Neuronal stem cell (in vitro differentiated cells): ENCODE data around the gene CUBN.

Experiments used
- DNase-seq: peaks from one replicate; pipeline ENCODE4 v3.0.0-alpha.2; 2013; ENCODE audit warnings: low spot score
- H2AFZ ChIP-seq: one replicate; pipeline ENCODE4 v1.6.1; 2013; ENCODE audit warnings: mild to moderate bottlenecking, low read length, inconsistent platforms
- H2AK5ac ChIP-seq: 2 replicates; pipeline ENCODE4 v1.6.1; 2013; ENCODE audit warnings: low read depth, mild to moderate bottlenecking, inconsistent platforms, low read length, moderate library complexity, mixed read lengths
- H2BK120ac ChIP-seq: 2 replicates; pipeline ENCODE4 v1.6.1; 2013; ENCODE audit warnings: low read depth, mild to moderate bottlenecking, inconsistent platforms, low read length, moderate library complexity, mixed read lengths
- H2BK12ac ChIP-seq: one replicate; pipeline ENCODE4 v1.6.1; 2013; ENCODE audit warnings: low read length, inconsistent platforms
- H2BK15ac ChIP-seq: 2 replicates; pipeline ENCODE4 v1.6.1; 2013; ENCODE audit warnings: mild to moderate bottlenecking, low read length, inconsistent platforms, mixed read lengths
- H2BK5ac ChIP-seq: one replicate; pipeline ENCODE4 v1.6.1; 2013; ENCODE audit warnings: inconsistent platforms, mild to moderate bottlenecking, low read length, moderate library complexity
- H3K14ac ChIP-seq: one replicate; pipeline ENCODE4 v1.6.1; 2013; ENCODE audit warnings: low read length, inconsistent platforms
- H3K18ac ChIP-seq: 2 replicates; pipeline ENCODE4 v1.6.1; 2013; ENCODE audit warnings: low read length, inconsistent platforms
- H3K23ac ChIP-seq: 2 replicates; pipeline ENCODE4 v1.6.1; 2013; ENCODE audit warnings: low read depth, mild to moderate bottlenecking, mixed read lengths, low read length, inconsistent platforms; ENCODE audit not compliant: poor library complexity
- H3K27ac ChIP-seq: replicated peaks from 3 replicates; pipeline ENCODE4 v1.5.1; 2013; ENCODE audit warnings: low read length, inconsistent platforms
- H3K27me3 ChIP-seq, 3 experiments: 2 replicates each; pipeline ENCODE4 v1.6.1; 2013; ENCODE audit warnings: low read length in 3 of 3, mild to moderate bottlenecking in 2 of 3, inconsistent platforms in 1 of 3, low read depth in 1 of 3, mixed read lengths in 1 of 3, moderate library complexity in 1 of 3; ENCODE audit not compliant: control insufficient read depth in 3 of 3, insufficient read depth in 3 of 3
- H3K36me3 ChIP-seq, 2 donors: replicated peaks in 1 of 2; 2 replicates each; pipeline ENCODE4 v1.6.1; 2013; ENCODE audit warnings: low read length in 2 of 2; ENCODE audit not compliant: control insufficient read depth in 2 of 2, insufficient read depth in 2 of 2
- H3K4ac ChIP-seq: 2 replicates; pipeline ENCODE4 v1.6.1; 2013; ENCODE audit warnings: inconsistent platforms, mild to moderate bottlenecking, low read length, moderate library complexity
- H3K4me1 ChIP-seq, 2 donors: 1 replicate in 1 of 2; 2 replicates in 1 of 2; pipeline ENCODE4 v1.6.1; 2013; ENCODE audit warnings: low read length in 2 of 2, low read depth in 1 of 2; ENCODE audit not compliant: control insufficient read depth in 2 of 2, insufficient read depth in 1 of 2
- H3K4me2 ChIP-seq: one replicate; pipeline ENCODE4 v1.6.1; 2013; ENCODE audit warnings: mild to moderate bottlenecking, low read length, inconsistent platforms; ENCODE audit not compliant: insufficient read depth, poor library complexity, severe bottlenecking
- H3K4me3 ChIP-seq, 2 donors: 2 replicates each; pipeline ENCODE4 v1.5.1; 2013; ENCODE audit warnings: low read length in 2 of 2, mild to moderate bottlenecking in 2 of 2, inconsistent platforms in 1 of 2, moderate library complexity in 1 of 2
- H3K79me1 ChIP-seq: one replicate; pipeline ENCODE4 v1.6.1; 2013; ENCODE audit warnings: low read depth, mild to moderate bottlenecking, inconsistent platforms, low read length, moderate library complexity
- H3K9ac ChIP-seq: one replicate; pipeline ENCODE4 v1.6.1; 2013; ENCODE audit warnings: mild to moderate bottlenecking, low read depth, low read length, inconsistent platforms; ENCODE audit not compliant: poor library complexity
- H3K9me3 ChIP-seq, 2 donors: replicated peaks in 1 of 2; 2 replicates each; pipeline versions ENCODE3 to v1.6.1; 2013; ENCODE audit warnings: low read length in 2 of 2, mild to moderate bottlenecking in 2 of 2, inconsistent platforms in 1 of 2, low read depth in 1 of 2, mixed read lengths in 1 of 2, moderate library complexity in 1 of 2; ENCODE audit not compliant: control insufficient read depth in 2 of 2, insufficient read depth in 1 of 2
- H4K8ac ChIP-seq: one replicate; pipeline ENCODE4 v1.6.1; 2013; ENCODE audit warnings: low read depth, mild to moderate bottlenecking, inconsistent platforms, low read length, moderate library complexity
- H4K91ac ChIP-seq: one replicate; pipeline ENCODE4 v1.6.1; 2013; ENCODE audit warnings: low read length, low read depth, mild to moderate bottlenecking, inconsistent platforms; ENCODE audit not compliant: poor library complexity
- WGBS, 2 donors: extraction: QIAGEN DNeasy Blood & Tissue Kit; methylation state at CpG; one replicate each; pipeline ENCODE4 v1.1.7; 2013; ENCODE audit warnings: missing lambda C conversion rate in 2 of 2, mixed read lengths in 1 of 2; ENCODE audit not compliant: insufficient read length in 2 of 2, insufficient replicate concordance in 1 of 2; ENCODE audit errors: extremely low coverage in 2 of 2; 5-methylcytosine and 5-hydroxymethylcytosine counted together

CUBN gene

GRCh38 chr10:16902606-16903005 is 227.0 kb downstream of the CUBN start:
- no peak overlapping the region for H3K9ac ChIP-seq
- no peak overlapping the region for H3K4ac ChIP-seq
- no peak overlapping the region for H3K4me2 ChIP-seq
- peaks cover 0 to 2% of the 10 kb centered on the region in 2 donors for H3K4me1 ChIP-seq
- H2AK5ac ChIP-seq = no peak overlapping the region
- no peak overlapping the region for H3K23ac ChIP-seq
- H3K27ac ChIP-seq = no peak overlapping the region
- H3K9me3 ChIP-seq = peaks cover 0 to 3% of the 10 kb centered on the region in 2 donors
- H2BK5ac ChIP-seq = no peak overlapping the region
- WGBS, 2 donors = no CpG with 5 or more reads among the region's 1 CpG
- H4K91ac ChIP-seq = no peak overlapping the region
- no peak overlapping the region for H2BK12ac ChIP-seq
- H3K36me3 ChIP-seq = no peaks in the 10 kb centered on the region
- no peaks in the 10 kb centered on the region for H3K27me3 ChIP-seq
- H3K79me1 ChIP-seq = no peaks in the 10 kb centered on the region
- no peak for DNase-seq
- H3K4me3 ChIP-seq = no peak overlapping the region
- H2AFZ ChIP-seq = no peak overlapping the region
- no peak overlapping the region for H3K18ac ChIP-seq
- no peak overlapping the region for H4K8ac ChIP-seq
- no peak overlapping the region for H2BK15ac ChIP-seq
- no peak overlapping the region for H2BK120ac ChIP-seq
- H3K14ac ChIP-seq = no peak overlapping the region

- Histone ChIP-seq H2AK5ac (no peak overlapping the region), H2BK15ac (no peak overlapping the region), H3K4me3 (no peak overlapping the region), H3K4ac (no peak overlapping the region), H2BK120ac (no peak overlapping the region), H3K27ac (no peak overlapping the region), H2AFZ (no peak overlapping the region), H3K14ac (no peak overlapping the region), H3K79me1 (no peaks in the 10 kb centered on the region), H4K8ac (no peak overlapping the region), H3K4me2 (no peak overlapping the region), H3K36me3 (no peaks in the 10 kb centered on the region), H2BK5ac (no peak overlapping the region), H4K91ac (no peak overlapping the region), H3K4me1 (peaks cover 0 to 2% of the 10 kb centered on the region in 2 donors), H3K27me3 (no peaks in the 10 kb centered on the region), H3K9me3 (peaks cover 0 to 7% of the 10 kb centered on the region in 2 donors), H3K23ac (no peak overlapping the region), H2BK12ac (no peak overlapping the region), H3K9ac (no peak overlapping the region), H3K18ac (no peak overlapping the region)
- no peak for DNase-seq
- WGBS, 2 donors = no CpG with 5 or more reads among the region's 2 CpGs
These were observed 228.5 kb downstream of the CUBN start for GRCh38 chr10:16901106-16901505.

- DNase-seq = no peak
- Histone ChIP-seq H3K14ac (no peak overlapping the region), H4K8ac (no peak overlapping the region), H3K4me3 (no peak overlapping the region), H2AK5ac (no peak overlapping the region), H3K9ac (no peak overlapping the region), H3K27me3 (no peaks in the 10 kb centered on the region), H2BK15ac (no peak overlapping the region), H4K91ac (no peak overlapping the region), H3K4ac (no peak overlapping the region), H3K23ac (no peak overlapping the region), H3K4me2 (no peak overlapping the region), H3K27ac (no peak overlapping the region), H3K4me1 (peaks cover 0 to 2% of the 10 kb centered on the region in 2 donors), H2BK12ac (no peak overlapping the region), H2BK120ac (no peak overlapping the region), H3K79me1 (no peaks in the 10 kb centered on the region), H3K36me3 (no peaks in the 10 kb centered on the region), H2AFZ (no peak overlapping the region), H3K18ac (no peak overlapping the region), H2BK5ac (no peak overlapping the region), H3K9me3 (peaks cover 0 to 4% of the 10 kb centered on the region in 2 donors)
- WGBS, 2 donors = no CpG with 5 or more reads among the region's 3 CpGs
These were observed 232.6 kb downstream of the CUBN start for GRCh38 chr10:16896993-16897392.

- Histone ChIP-seq H2AFZ (no peak overlapping the region), H3K4me3 (no peak overlapping the region), H3K4ac (no peak overlapping the region), H3K4me1 (no peaks in the 10 kb centered on the region), H3K14ac (no peak overlapping the region), H2BK12ac (no peak overlapping the region), H3K4me2 (no peak overlapping the region), H2BK15ac (no peak overlapping the region), H3K18ac (no peak overlapping the region), H3K27ac (no peak overlapping the region), H3K9ac (no peak overlapping the region), H3K36me3 (no peaks in the 10 kb centered on the region), H3K23ac (no peak overlapping the region), H3K9me3 (peaks cover 0 to 4% of the 10 kb centered on the region in 2 donors), H3K79me1 (no peaks in the 10 kb centered on the region), H2BK5ac (no peak overlapping the region), H3K27me3 (no peaks in the 10 kb centered on the region), H4K91ac (no peak overlapping the region), H2BK120ac (no peak overlapping the region), H2AK5ac (no peak overlapping the region), H4K8ac (no peak overlapping the region)
- WGBS, 2 donors = no CpG with 5 or more reads among the region's 1 CpG
- no peak for DNase-seq
These were observed 234.8 kb downstream of the CUBN start for GRCh38 chr10:16894821-16895220.
